ENCODE measurements around the gene TAF11L2.
"Not testable (repeated sequence)": the region's sequence is repeated elsewhere in the genome, so short reads cannot be mapped to it uniquely, and the experiment has no call there.

TAF11L2 gene

DNA sequence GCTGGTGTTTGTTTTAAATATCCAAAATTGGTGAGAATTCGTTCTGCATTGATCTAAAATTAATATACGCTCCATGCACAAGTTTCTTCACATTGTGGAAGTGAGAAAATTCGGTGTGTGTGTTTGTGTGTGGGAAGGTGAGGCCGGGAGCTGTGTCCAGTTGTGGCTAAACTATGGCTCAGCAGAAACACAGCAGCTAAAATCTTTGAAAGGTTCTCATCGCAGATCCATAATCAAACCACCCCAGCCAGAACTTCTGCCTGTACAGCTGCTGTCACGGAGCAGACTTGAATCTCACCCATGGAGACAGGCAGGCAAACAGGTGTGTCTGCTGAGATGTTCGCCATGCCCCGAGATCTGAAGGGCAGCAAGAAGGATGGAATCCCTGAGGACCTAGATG lies at the start of gene TAF11L2:
Gene TAF11L2, plus strand, starts transcription at position 301 of the 400 bp plus-strand sequence.
- H3K9ac ChIP-seq (ENCODE audit: low read length); H3K27me3 ChIP-seq (ENCODE audit: control insufficient read depth in 1 of 2, insufficient read depth in 2 of 2, low read length in 2 of 2); H3K4me3 ChIP-seq (ENCODE audit: low read depth in 1 of 2, low read length in 2 of 2); H3K4me1 ChIP-seq (ENCODE audit: insufficient read depth, low read length); H3K9me3 ChIP-seq (ENCODE audit: low read length); H3K36me3 ChIP-seq (ENCODE audit: insufficient read depth, low read length); H3K27ac ChIP-seq (ENCODE audit: low read depth, low read length): not testable (repeated sequence)

DNA sequence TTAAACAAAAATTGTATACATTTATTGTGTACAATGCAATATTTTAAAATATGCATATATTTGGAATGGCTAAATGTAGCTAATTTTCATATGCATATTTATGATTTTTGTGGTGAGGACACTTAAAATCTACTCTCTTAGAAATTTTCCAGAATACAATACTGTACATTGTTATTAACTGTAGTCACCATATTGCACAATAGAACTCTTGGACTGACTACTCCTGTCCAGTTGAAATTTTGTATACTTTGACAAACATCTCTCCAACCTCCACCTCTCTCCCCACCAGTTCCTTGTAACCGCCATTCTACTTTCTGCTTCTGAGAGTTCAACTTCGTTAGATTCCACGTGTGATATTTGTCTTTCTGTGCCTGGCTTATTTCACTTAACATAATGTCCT lies 49.2 kb upstream of the TAF11L2 start:
- Histone ChIP-seq H3K27me3 (ENCODE audit: control insufficient read depth in 1 of 2, insufficient read depth in 2 of 2, low read length in 2 of 2) (no peaks in the 10 kb centered on the region), H3K4me3 (ENCODE audit: low read depth in 1 of 2, low read length in 2 of 2) (no peak overlapping the region), H3K36me3 (ENCODE audit: insufficient read depth, low read length) (no peaks in the 10 kb centered on the region), H3K4me1 (ENCODE audit: insufficient read depth, low read length) (no peaks in the 10 kb centered on the region), H3K9me3 (ENCODE audit: low read length) (no peaks in the 10 kb centered on the region), H3K27ac (ENCODE audit: low read depth, low read length) (no peak overlapping the region), H3K9ac (ENCODE audit: low read length) (no peak overlapping the region)

DNA sequence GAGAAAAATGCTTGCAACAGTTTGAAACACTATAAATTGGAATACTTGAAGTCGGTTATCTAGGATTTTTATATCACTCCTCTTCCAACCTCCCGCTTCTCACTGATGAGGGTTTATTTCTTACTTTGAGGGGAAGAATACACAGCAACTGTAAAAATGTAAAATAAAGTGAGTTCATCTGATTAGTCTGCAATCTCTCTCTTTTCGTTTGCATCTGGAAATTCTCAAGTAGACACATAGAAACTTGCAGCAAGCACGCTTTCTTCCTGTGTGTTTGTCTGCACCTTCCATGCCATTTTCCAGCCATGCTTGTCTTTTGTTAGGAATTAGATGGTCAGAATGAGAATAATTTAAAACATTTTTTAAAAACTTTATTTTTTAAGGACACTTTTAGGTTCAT lies 45.1 kb upstream of the TAF11L2 start:
- H3K36me3 ChIP-seq (ENCODE audit: insufficient read depth, low read length), result no peaks in the 10 kb centered on the region
- H3K4me1 ChIP-seq (ENCODE audit: insufficient read depth, low read length), result no peaks in the 10 kb centered on the region
- H3K27me3 ChIP-seq (ENCODE audit: control insufficient read depth in 1 of 2, insufficient read depth in 2 of 2, low read length in 2 of 2), result no peaks in the 10 kb centered on the region
- H3K9me3 ChIP-seq (ENCODE audit: low read length), result no peaks in the 10 kb centered on the region
- H3K4me3 ChIP-seq (ENCODE audit: low read depth in 1 of 2, low read length in 2 of 2), result no peak overlapping the region
- H3K9ac ChIP-seq (ENCODE audit: low read length), result no peak overlapping the region
- H3K27ac ChIP-seq (ENCODE audit: low read depth, low read length), result no peak overlapping the region

DNA sequence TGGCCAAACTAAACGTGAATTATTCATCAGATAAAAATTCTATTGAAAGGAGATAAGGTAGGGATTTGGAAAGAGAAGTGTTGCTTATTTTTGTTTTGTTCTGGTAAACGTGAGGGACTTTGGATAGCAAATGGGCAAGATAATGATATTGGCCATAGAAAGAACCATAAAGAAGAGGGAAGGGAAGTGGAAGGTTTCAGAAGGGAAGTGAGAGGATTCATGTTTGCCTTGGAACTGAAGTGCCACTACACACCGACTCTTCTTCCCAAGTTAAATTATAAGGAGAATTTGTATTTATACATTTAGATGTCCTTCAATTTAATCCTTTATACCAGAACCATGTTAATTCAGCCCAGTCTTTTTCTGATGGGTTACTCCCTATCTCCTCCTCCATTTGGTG lies 42.1 kb upstream of the TAF11L2 start:
- Histone ChIP-seq H3K4me1 (ENCODE audit: insufficient read depth, low read length) (no peaks in the 10 kb centered on the region), H3K9me3 (ENCODE audit: low read length) (no peaks in the 10 kb centered on the region), H3K4me3 (ENCODE audit: low read depth in 1 of 2, low read length in 2 of 2) (no peak overlapping the region), H3K9ac (ENCODE audit: low read length) (no peak overlapping the region), H3K36me3 (ENCODE audit: insufficient read depth, low read length) (no peaks in the 10 kb centered on the region), H3K27ac (ENCODE audit: low read depth, low read length) (no peak overlapping the region), H3K27me3 (ENCODE audit: control insufficient read depth in 1 of 2, insufficient read depth in 2 of 2, low read length in 2 of 2) (no peaks in the 10 kb centered on the region)

DNA sequence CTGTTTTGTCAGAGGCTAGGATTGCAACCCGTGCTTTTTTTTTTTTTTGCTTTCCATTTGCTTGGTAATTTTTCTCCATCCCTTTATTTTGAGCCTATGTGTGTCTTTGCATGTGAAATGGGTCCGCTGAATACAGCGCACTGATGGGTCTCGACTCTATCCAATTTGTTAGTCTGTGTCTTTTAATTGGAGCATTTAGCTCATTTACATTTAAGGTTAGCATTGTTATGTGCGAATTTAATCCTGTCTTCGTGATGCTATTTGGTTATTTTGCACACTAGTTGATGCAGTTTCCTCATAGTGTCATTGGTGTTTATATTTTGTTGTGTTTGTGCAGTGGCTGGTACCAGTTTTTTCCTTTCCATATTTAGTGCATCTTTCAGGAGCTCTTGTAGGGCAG lies 36.2 kb upstream of the TAF11L2 start:
- H3K4me1 ChIP-seq (ENCODE audit: insufficient read depth, low read length), result no peaks in the 10 kb centered on the region
- H3K9me3 ChIP-seq (ENCODE audit: low read length), result no peaks in the 10 kb centered on the region
- no peaks in the 10 kb centered on the region for H3K36me3 ChIP-seq (ENCODE audit: insufficient read depth, low read length)
- no peaks in the 10 kb centered on the region for H3K27me3 ChIP-seq (ENCODE audit: control insufficient read depth in 1 of 2, insufficient read depth in 2 of 2, low read length in 2 of 2)
- H3K27ac ChIP-seq (ENCODE audit: low read depth, low read length), result no peak overlapping the region
- H3K9ac ChIP-seq (ENCODE audit: low read length), result no peak overlapping the region
- H3K4me3 ChIP-seq (ENCODE audit: low read depth in 1 of 2, low read length in 2 of 2), result no peak overlapping the region

DNA sequence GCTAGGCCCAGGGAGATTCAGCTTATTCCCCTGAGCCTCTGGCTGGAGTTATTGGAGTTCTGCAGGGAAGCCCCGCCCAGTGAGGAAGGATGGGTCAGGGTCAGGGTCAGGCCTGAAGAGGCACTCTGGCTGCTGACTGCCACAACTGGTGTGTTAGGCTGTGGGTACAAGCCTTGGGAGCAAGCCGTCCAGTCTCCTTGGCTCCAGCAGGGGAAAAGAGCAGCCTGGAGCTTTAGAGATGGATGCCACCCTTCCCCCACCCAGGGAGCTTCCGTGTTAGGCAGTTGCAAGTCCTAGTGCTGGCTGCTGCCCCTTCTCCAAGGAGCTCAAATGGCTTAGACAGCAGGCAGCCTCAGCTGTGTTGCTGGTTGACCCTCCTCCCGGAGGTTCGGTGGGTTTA lies 34.4 kb upstream of the TAF11L2 start:
- Histone ChIP-seq H3K4me3 (ENCODE audit: low read depth in 1 of 2, low read length in 2 of 2) (no peak overlapping the region), H3K27me3 (ENCODE audit: control insufficient read depth in 1 of 2, insufficient read depth in 2 of 2, low read length in 2 of 2) (no peaks in the 10 kb centered on the region), H3K4me1 (ENCODE audit: insufficient read depth, low read length) (no peaks in the 10 kb centered on the region), H3K36me3 (ENCODE audit: insufficient read depth, low read length) (no peaks in the 10 kb centered on the region), H3K9me3 (ENCODE audit: low read length) (no peaks in the 10 kb centered on the region), H3K27ac (ENCODE audit: low read depth, low read length) (no peak overlapping the region), H3K9ac (ENCODE audit: low read length) (no peak overlapping the region)

DNA sequence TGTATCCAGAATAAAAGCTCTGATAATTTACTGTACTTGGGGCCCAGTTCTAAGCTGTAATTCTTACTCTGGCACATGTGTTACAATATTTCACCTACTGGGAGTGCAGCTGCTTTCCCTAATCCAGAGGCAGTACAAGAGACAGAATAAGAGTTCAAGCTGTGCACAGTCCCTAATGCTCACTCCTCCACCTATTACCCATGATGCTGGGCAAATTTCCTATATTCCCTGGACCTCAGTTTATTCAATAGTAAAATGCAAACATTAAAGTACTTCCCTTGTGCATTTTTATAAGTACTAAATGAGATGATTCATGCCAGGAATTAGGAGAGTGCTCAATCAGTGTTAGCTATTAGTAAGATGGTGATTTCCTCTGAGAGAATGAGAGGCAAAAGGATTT lies 28.0 kb upstream of the TAF11L2 start:
- no peak overlapping the region for H3K27ac ChIP-seq (ENCODE audit: low read depth, low read length)
- no peaks in the 10 kb centered on the region for H3K36me3 ChIP-seq (ENCODE audit: insufficient read depth, low read length)
- H3K9ac ChIP-seq (ENCODE audit: low read length), result no peak overlapping the region
- H3K9me3 ChIP-seq (ENCODE audit: low read length), result no peaks in the 10 kb centered on the region
- no peak overlapping the region for H3K4me3 ChIP-seq (ENCODE audit: low read depth in 1 of 2, low read length in 2 of 2)
- no peaks in the 10 kb centered on the region for H3K27me3 ChIP-seq (ENCODE audit: control insufficient read depth in 1 of 2, insufficient read depth in 2 of 2, low read length in 2 of 2)
- H3K4me1 ChIP-seq (ENCODE audit: insufficient read depth, low read length), result no peaks in the 10 kb centered on the region

DNA sequence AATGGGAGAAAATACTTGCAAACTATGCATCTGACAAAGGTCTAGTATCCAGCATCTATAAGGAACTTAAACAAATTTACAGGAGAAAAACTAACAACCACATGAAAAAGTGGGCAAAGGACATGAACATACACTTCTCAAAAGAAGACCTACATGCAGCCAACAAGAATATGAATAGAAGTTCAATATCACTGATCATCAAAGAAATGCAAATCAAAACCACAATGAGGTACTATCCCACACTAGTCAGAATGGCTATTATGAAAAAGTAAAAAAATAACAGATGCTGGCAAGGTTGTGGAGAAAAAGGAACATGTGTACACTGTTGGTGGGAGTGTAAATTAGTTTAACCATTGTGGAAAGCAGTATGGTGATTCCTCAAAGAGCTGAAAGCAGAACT lies 23.0 kb upstream of the TAF11L2 start:
- not testable (repeated sequence) for H3K27ac ChIP-seq (ENCODE audit: low read depth, low read length); H3K27me3 ChIP-seq (ENCODE audit: control insufficient read depth in 1 of 2, insufficient read depth in 2 of 2, low read length in 2 of 2); H3K4me3 ChIP-seq (ENCODE audit: low read depth in 1 of 2, low read length in 2 of 2); H3K36me3 ChIP-seq (ENCODE audit: insufficient read depth, low read length); H3K9ac ChIP-seq (ENCODE audit: low read length); H3K9me3 ChIP-seq (ENCODE audit: low read length); H3K4me1 ChIP-seq (ENCODE audit: insufficient read depth, low read length)

DNA sequence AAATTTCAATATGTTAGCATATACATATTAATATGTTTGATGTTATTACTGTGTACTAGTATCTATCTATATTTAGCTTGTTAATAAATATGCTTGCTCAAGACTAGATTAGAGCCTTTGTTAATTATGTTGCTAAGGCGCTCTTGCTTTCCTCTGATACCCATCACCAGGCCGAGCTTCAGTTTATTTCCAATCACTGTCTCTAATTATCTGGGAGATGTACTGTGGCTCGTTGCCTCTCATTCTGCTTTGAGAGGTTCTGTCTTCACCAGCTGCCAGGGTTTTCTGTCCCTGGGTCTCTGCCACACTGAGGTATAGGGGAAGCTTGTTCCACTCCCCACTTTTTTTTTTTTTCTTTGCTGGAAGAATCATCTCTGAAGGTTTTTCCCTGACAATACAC lies 21.0 kb upstream of the TAF11L2 start:
- no peaks in the 10 kb centered on the region for H3K36me3 ChIP-seq (ENCODE audit: insufficient read depth, low read length)

DNA sequence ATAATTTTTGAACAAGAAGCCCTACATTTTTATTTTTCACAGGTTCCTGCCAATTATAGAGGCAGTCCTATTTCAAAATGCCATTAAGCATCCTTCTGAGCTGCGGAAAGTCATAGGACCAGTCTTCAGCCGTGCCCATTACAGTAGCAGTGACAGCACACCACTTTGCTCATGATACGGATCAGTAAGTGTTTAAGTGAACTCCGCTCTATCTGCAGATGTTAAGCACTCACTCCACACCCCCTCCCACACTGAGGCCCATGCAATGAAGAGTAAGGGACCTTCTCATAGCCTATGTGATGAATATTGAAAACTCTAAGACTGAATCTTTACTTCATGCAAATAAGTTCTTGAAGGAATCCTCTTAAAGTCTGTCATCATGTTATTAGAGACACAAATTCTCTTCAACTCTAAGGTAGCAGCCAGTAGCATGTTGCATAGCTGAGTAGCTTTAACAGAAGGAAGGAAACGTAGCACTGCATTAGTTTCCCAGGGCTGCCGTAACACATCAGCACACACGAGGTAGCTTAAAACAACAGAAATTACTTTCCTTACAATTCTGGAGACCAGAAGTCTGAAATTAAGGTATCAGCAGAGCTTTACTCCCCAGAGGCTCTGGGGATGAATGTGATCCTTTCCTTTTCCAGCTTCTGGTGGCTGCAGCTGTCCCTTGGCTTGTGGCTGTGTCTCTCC lies 20.3 kb upstream of the TAF11L2 start:
- no peaks in the 10 kb centered on the region for H3K4me1 ChIP-seq (ENCODE audit: insufficient read depth, low read length)
- no peak overlapping the region for H3K9ac ChIP-seq (ENCODE audit: low read length)
- no peaks in the 10 kb centered on the region for H3K36me3 ChIP-seq (ENCODE audit: insufficient read depth, low read length)
- no peak overlapping the region for H3K4me3 ChIP-seq (ENCODE audit: low read depth in 1 of 2, low read length in 2 of 2)
- no peak overlapping the region for H3K27ac ChIP-seq (ENCODE audit: low read depth, low read length)
- no peaks in the 10 kb centered on the region for H3K27me3 ChIP-seq (ENCODE audit: control insufficient read depth in 1 of 2, insufficient read depth in 2 of 2, low read length in 2 of 2)
- no peaks in the 10 kb centered on the region for H3K9me3 ChIP-seq (ENCODE audit: low read length)

More for the DNA sequence above, 21.0 kb upstream of the TAF11L2 start:
- Histone ChIP-seq H3K27ac (ENCODE audit: low read depth, low read length) (no peak overlapping the region), H3K27me3 (ENCODE audit: control insufficient read depth in 1 of 2, insufficient read depth in 2 of 2, low read length in 2 of 2) (no peaks in the 10 kb centered on the region), H3K9ac (ENCODE audit: low read length) (no peak overlapping the region), H3K4me3 (ENCODE audit: low read depth in 1 of 2, low read length in 2 of 2) (no peak overlapping the region), H3K9me3 (ENCODE audit: low read length) (no peaks in the 10 kb centered on the region), H3K4me1 (ENCODE audit: insufficient read depth, low read length) (no peaks in the 10 kb centered on the region)

DNA sequence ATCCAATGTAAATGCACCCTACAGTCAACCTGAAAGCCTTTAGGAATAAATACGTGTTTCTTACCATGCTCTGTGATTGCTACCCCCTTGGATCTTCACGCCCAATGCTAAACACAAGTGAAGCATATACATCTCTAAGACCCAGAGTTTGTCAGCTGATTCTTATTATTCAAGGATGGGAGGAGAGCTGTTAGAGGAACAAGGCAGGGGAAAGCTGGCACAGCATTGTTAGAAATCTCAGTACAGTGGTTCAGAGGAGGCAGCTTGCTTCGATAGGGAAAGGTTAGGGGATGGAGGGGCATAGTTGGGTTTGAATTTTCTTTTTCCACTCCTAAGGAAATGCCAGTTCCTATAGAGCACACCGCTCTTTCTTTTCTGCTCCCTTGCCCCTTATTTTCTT lies 16.7 kb upstream of the TAF11L2 start:
- H3K9ac ChIP-seq (ENCODE audit: low read length), result no peak overlapping the region
- no peaks in the 10 kb centered on the region for H3K9me3 ChIP-seq (ENCODE audit: low read length)

DNA sequence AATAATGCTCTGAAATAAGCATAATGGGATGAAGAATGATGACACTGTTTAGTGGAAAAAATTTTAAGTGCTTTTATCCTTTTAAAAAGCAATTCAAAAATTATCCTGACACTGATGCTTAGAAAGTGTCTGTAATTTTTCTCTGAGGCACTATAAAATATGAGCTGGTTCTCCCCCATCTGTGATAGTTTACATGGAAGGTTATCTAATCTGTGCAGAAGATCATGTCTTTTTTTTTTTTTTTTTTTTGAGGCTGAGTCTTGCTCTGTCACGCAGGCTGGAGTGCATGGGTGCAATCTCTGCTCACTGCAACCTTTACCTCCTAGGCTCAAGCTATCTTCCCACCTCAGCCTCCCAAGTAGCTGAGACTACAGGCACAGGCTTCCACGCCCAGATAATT lies 15.2 kb upstream of the TAF11L2 start:
- no peaks in the 10 kb centered on the region for H3K27me3 ChIP-seq (ENCODE audit: control insufficient read depth in 1 of 2, insufficient read depth in 2 of 2, low read length in 2 of 2)
- no peaks in the 10 kb centered on the region for H3K4me1 ChIP-seq (ENCODE audit: insufficient read depth, low read length)
- no peak overlapping the region for H3K9ac ChIP-seq (ENCODE audit: low read length)
- no peaks in the 10 kb centered on the region for H3K36me3 ChIP-seq (ENCODE audit: insufficient read depth, low read length)
- no peak overlapping the region for H3K27ac ChIP-seq (ENCODE audit: low read depth, low read length)
- no peak overlapping the region for H3K4me3 ChIP-seq (ENCODE audit: low read depth in 1 of 2, low read length in 2 of 2)
- H3K9me3 ChIP-seq (ENCODE audit: low read length), result no peaks in the 10 kb centered on the region

More for the DNA sequence above, 16.7 kb upstream of the TAF11L2 start:
- Histone ChIP-seq H3K27ac (ENCODE audit: low read depth, low read length) (no peak overlapping the region), H3K4me1 (ENCODE audit: insufficient read depth, low read length) (no peaks in the 10 kb centered on the region), H3K36me3 (ENCODE audit: insufficient read depth, low read length) (no peaks in the 10 kb centered on the region), H3K4me3 (ENCODE audit: low read depth in 1 of 2, low read length in 2 of 2) (no peak overlapping the region), H3K27me3 (ENCODE audit: control insufficient read depth in 1 of 2, insufficient read depth in 2 of 2, low read length in 2 of 2) (no peaks in the 10 kb centered on the region)
